H9 (cell line): ENCODE measurements around the gene C19orf25. TPM values are rescaled to one million over a fixed set of nuclear protein-coding genes. Genes with fewer than 3 reads are reported as not detected.

Experiments
- DNase-seq: peaks from one replicate; pipeline ENCODE4 v3.0.0-alpha.2; 2017
- H2AFZ ChIP-seq: one replicate; pipeline ENCODE4 v1.6.1; 2013; ENCODE audit warnings: mild to moderate bottlenecking, low read length, control low read depth, moderate library complexity
- H2AK5ac ChIP-seq: 2 replicates; pipeline ENCODE4 v1.6.1; 2013; ENCODE audit warnings: low read length, control low read depth, mixed read lengths; ENCODE audit not compliant: insufficient read length
- H2BK120ac ChIP-seq: one replicate; pipeline ENCODE4 v1.6.1; 2013; ENCODE audit warnings: low read depth, mild to moderate bottlenecking, low read length, control low read depth, inconsistent platforms; ENCODE audit not compliant: poor library complexity, severe bottlenecking
- H2BK12ac ChIP-seq: 2 replicates; pipeline ENCODE4 v1.6.1; 2013; ENCODE audit warnings: low read length, control low read depth, mixed read lengths, low read depth; ENCODE audit not compliant: insufficient read length
- H2BK15ac ChIP-seq: 2 replicates; pipeline ENCODE4 v1.6.1; 2013; ENCODE audit warnings: low read depth, low read length, control low read depth
- H2BK20ac ChIP-seq: one replicate; pipeline ENCODE4 v1.6.1; 2013; ENCODE audit warnings: low read depth, mild to moderate bottlenecking, low read length, control low read depth, inconsistent platforms; ENCODE audit not compliant: poor library complexity, severe bottlenecking
- H2BK5ac ChIP-seq: 2 replicates; pipeline ENCODE4 v1.6.1; 2013; ENCODE audit warnings: low read length, control low read depth, mixed read lengths; ENCODE audit not compliant: insufficient read length
- H3K14ac ChIP-seq: 2 replicates; pipeline ENCODE4 v1.6.1; 2013; ENCODE audit warnings: low read length, control low read depth; ENCODE audit not compliant: insufficient read depth
- H3K18ac ChIP-seq: 2 replicates; pipeline ENCODE4 v1.6.1; 2013; ENCODE audit warnings: low read depth, mild to moderate bottlenecking, mixed read lengths, low read length, control low read depth; ENCODE audit not compliant: insufficient read length
- H3K23ac ChIP-seq: 2 replicates; pipeline ENCODE4 v1.6.1; 2013; ENCODE audit warnings: low read length, control low read depth, mixed read lengths, low read depth; ENCODE audit not compliant: insufficient read length
- H3K23me2 ChIP-seq: 2 replicates; pipeline ENCODE4 v1.6.1; 2013; ENCODE audit warnings: low read depth, mild to moderate bottlenecking, mixed read lengths, low read length, control low read depth; ENCODE audit not compliant: insufficient read length, poor library complexity, severe bottlenecking
- H3K27ac ChIP-seq: 2 replicates; pipeline ENCODE4 v1.5.1; 2013; ENCODE audit warnings: low read length, control low read depth, mixed read lengths, low read depth; ENCODE audit not compliant: insufficient read length
- H3K27me3 ChIP-seq: 2 replicates; pipeline ENCODE4 v1.6.1; 2013; ENCODE audit warnings: low read length, control low read depth, inconsistent platforms; ENCODE audit not compliant: insufficient read depth
- H3K4ac ChIP-seq: 2 replicates; pipeline ENCODE4 v1.6.1; 2013; ENCODE audit warnings: low read depth, mild to moderate bottlenecking, control low read depth, inconsistent platforms, low read length, moderate library complexity
- H3K4me1 ChIP-seq: 2 replicates; pipeline ENCODE4 v1.6.1; 2013; ENCODE audit warnings: low read length, control low read depth, inconsistent platforms; ENCODE audit not compliant: insufficient read depth
- H3K4me2 ChIP-seq: 2 replicates; pipeline ENCODE4 v1.6.1; 2013; ENCODE audit warnings: low read length, control low read depth, mixed read lengths; ENCODE audit not compliant: insufficient read length, insufficient read depth
- H3K56ac ChIP-seq: 2 replicates; pipeline ENCODE4 v1.6.1; 2013; ENCODE audit warnings: low read depth, mild to moderate bottlenecking, mixed read lengths, low read length, control low read depth; ENCODE audit not compliant: insufficient read length
- H3K79me1 ChIP-seq: 2 replicates; pipeline ENCODE4 v1.6.1; 2013; ENCODE audit warnings: low read depth, mild to moderate bottlenecking, moderate library complexity, low read length, control low read depth, inconsistent platforms; ENCODE audit not compliant: insufficient read depth, poor library complexity, severe bottlenecking
- H3K79me2 ChIP-seq: 2 replicates; pipeline ENCODE4 v1.6.1; 2013; ENCODE audit warnings: low read length, control low read depth, inconsistent platforms; ENCODE audit not compliant: insufficient read depth
- H3K9ac ChIP-seq: 2 replicates; pipeline ENCODE4 v1.6.1; 2013; ENCODE audit warnings: low read length, control low read depth, mixed read lengths; ENCODE audit not compliant: insufficient read length; ENCODE audit errors: extremely low read depth
- H3K9me3 ChIP-seq: one replicate; pipeline ENCODE4 v1.6.1; 2013; ENCODE audit warnings: low read depth, low read length, inconsistent platforms; ENCODE audit not compliant: control insufficient read depth
- H3T11ph ChIP-seq: one replicate; pipeline ENCODE4 v1.6.1; 2013; ENCODE audit warnings: mild to moderate bottlenecking, low read length, control low read depth, inconsistent platforms
- H4K20me1 ChIP-seq: one replicate; pipeline ENCODE4 v1.6.1; 2013; ENCODE audit not compliant: control insufficient read depth, insufficient read length, insufficient read depth
- H4K5ac ChIP-seq: 2 replicates; pipeline ENCODE4 v1.6.1; 2013; ENCODE audit warnings: low read depth, mild to moderate bottlenecking, mixed read lengths, low read length, control low read depth; ENCODE audit not compliant: insufficient read length
- H4K8ac ChIP-seq: replicated peaks from 2 replicates; pipeline ENCODE4 v1.6.1; 2013; ENCODE audit warnings: low read length, control low read depth, mixed read lengths, low read depth; ENCODE audit not compliant: insufficient read length
- H4K91ac ChIP-seq: 2 replicates; pipeline ENCODE4 v1.6.1; 2013; ENCODE audit warnings: low read depth, mild to moderate bottlenecking, moderate library complexity, mixed read lengths, low read length, control low read depth; ENCODE audit not compliant: insufficient read length
- H3K27ac Mint-ChIP-seq, 3 experiments: 2 replicates in 2 of 3; 3 replicates in 1 of 3; pipeline ENCODE4 v1.8.0; 2020 to 2021; ENCODE audit warnings: mixed read lengths in 3 of 3, mild to moderate bottlenecking in 1 of 3, moderate library complexity in 1 of 3
- H3K27me3 Mint-ChIP-seq: 2 replicates; pipeline ENCODE4 v1.8.0; 2021; ENCODE audit warnings: low read depth, mild to moderate bottlenecking, moderate library complexity, mixed read lengths
- H3K36me3 Mint-ChIP-seq, 3 experiments: 2 replicates in 2 of 3; 3 replicates in 1 of 3; pipeline ENCODE4 v1.8.0; 2020 to 2021; ENCODE audit warnings: low read depth in 3 of 3, mixed read lengths in 3 of 3; ENCODE audit not compliant: insufficient read depth in 1 of 3
- H3K4me1 Mint-ChIP-seq, 2 experiments: 2 replicates each; pipeline ENCODE4 v1.8.0; 2020; ENCODE audit warnings: mixed read lengths in 2 of 2
- H3K4me3 Mint-ChIP-seq, 2 experiments: 2 replicates in 1 of 2; 3 replicates in 1 of 2; pipeline ENCODE4 v1.8.0; 2020 to 2021; ENCODE audit warnings: mild to moderate bottlenecking in 2 of 2, mixed read lengths in 2 of 2, moderate library complexity in 1 of 2
- H3K9me3 Mint-ChIP-seq, 2 experiments: 2 replicates in 1 of 2; 3 replicates in 1 of 2; pipeline ENCODE4 v1.8.0; 2020; ENCODE audit warnings: mild to moderate bottlenecking in 2 of 2, mixed read lengths in 2 of 2, moderate library complexity in 1 of 2
- whole genome bisulfite sequencing: extraction: QIAGEN DNeasy Blood & Tissue Kit; methylation state at CpG from one replicate; pipeline ENCODE4 v1.1.7; 2013; ENCODE audit warnings: missing lambda C conversion rate, low lambda C conversion rate, mixed read lengths; ENCODE audit not compliant: insufficient read length; ENCODE audit errors: extremely low coverage; 5-methylcytosine and 5-hydroxymethylcytosine counted together
- total RNA-seq: library from RNA; stranded (reverse); gene quantifications from 2 replicates; pipeline ENCODE4 v1.2.1, GENCODE V29; 2021
- TF ChIP-seq, protein P1 (sequence below): fragments of 200-600 bp; sonication (generic); conservative IDR thresholded peaks from 3 replicates; pipeline ENCODE4 v1.8.0; 2021; ENCODE audit warnings: antibody characterized with exemption, mild to moderate bottlenecking

C19orf25 gene
- total RNA-seq, 1 experiment from 2014 or later = 36.8 TPM

- WGBS = no CpG with 5 or more reads among the region's 42 CpGs
- Histone ChIP-seq H3K4ac (no peak overlapping the region), H2BK12ac (no peak overlapping the region), H3K9me3 (no peaks in the 10 kb centered on the region), H3K27ac (no peak overlapping the region), H4K5ac (no peak overlapping the region), H3K14ac (no peak overlapping the region), H3K4me1 (no peaks in the 10 kb centered on the region; the same call in 1 of the 2 replicates), H2BK5ac (no peak overlapping the region), H3K23ac (no peak overlapping the region), H3K4me2 (no peak overlapping the region), H3T11ph (no peak overlapping the region), H4K20me1 (no peaks in the 10 kb centered on the region), H3K23me2 (peaks cover 11% of the 10 kb centered on the region), H4K91ac (no peak overlapping the region), H3K18ac (no peak overlapping the region), H2AK5ac (no peak overlapping the region), H4K8ac (no peak overlapping the region), H2BK120ac (no peak overlapping the region), H3K9ac (no peak overlapping the region), H3K79me1 (no peaks in the 10 kb centered on the region), H3K79me2 (no peaks in the 10 kb centered on the region), H3K27me3 (peaks cover 6% of the 10 kb centered on the region; the same call in 1 of the 2 replicates), H2BK20ac (no peak overlapping the region), H2BK15ac (no peak overlapping the region), H3K56ac (no peak overlapping the region), H2AFZ (no peak overlapping the region)
- Mint-ChIP-seq H3K36me3 (peaks cover 0 to 13% (median 5%) of the 10 kb centered on the region in 3 experiments; a peak in 3 of 7 replicates), H3K27ac (peak overlapping the region in 1 of 3 experiments; percentile 55; a peak in 1 of 7 replicates), H3K4me1 (peaks cover 12 to 34% of the 10 kb centered on the region in 2 experiments), H3K27me3 (peaks cover 78% of the 10 kb centered on the region), H3K4me3 (peak overlapping the region in 1 of 2 experiments; percentile 71; a peak in 3 of 5 replicates), H3K9me3 (no peaks in the 10 kb centered on the region; a peak in 1 of 5 replicates)
- TF ChIP-seq, protein P1, sequence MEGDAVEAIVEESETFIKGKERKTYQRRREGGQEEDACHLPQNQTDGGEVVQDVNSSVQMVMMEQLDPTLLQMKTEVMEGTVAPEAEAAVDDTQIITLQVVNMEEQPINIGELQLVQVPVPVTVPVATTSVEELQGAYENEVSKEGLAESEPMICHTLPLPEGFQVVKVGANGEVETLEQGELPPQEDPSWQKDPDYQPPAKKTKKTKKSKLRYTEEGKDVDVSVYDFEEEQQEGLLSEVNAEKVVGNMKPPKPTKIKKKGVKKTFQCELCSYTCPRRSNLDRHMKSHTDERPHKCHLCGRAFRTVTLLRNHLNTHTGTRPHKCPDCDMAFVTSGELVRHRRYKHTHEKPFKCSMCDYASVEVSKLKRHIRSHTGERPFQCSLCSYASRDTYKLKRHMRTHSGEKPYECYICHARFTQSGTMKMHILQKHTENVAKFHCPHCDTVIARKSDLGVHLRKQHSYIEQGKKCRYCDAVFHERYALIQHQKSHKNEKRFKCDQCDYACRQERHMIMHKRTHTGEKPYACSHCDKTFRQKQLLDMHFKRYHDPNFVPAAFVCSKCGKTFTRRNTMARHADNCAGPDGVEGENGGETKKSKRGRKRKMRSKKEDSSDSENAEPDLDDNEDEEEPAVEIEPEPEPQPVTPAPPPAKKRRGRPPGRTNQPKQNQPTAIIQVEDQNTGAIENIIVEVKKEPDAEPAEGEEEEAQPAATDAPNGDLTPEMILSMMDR = no peak
- peak; percentile 98 for DNase-seq
These were observed 23.5 kb downstream of the C19orf25 start for GRCh38 chr19:1455336-1456120.
